Fibroblast of lung (primary cell): ENCODE data around the gene SERTAD1. TPM values are rescaled to one million over a fixed set of nuclear protein-coding genes. Genes with fewer than 3 reads are reported as not detected.

Experiments used
- DNase-seq, 2 donors: peaks; one replicate each; pipeline versions ENCODE4 v3.0.0 to v3.0.0-alpha.2; 2010; ENCODE audit warnings: low read depth in 2 of 2
- H2AFZ ChIP-seq: 2 replicates; pipeline ENCODE4 v1.5.1; 2012; ENCODE audit warnings: low read length, control low read depth, inconsistent platforms
- H3K27ac ChIP-seq: 2 replicates; pipeline ENCODE4 v1.5.1; 2011; ENCODE audit warnings: low read length, control low read depth; ENCODE audit not compliant: insufficient read depth
- H3K27me3 ChIP-seq: 2 replicates; pipeline ENCODE4 v1.5.1; 2011; ENCODE audit warnings: mild to moderate bottlenecking, low read length; ENCODE audit not compliant: control insufficient read depth, insufficient read depth
- H3K36me3 ChIP-seq: 2 replicates; pipeline ENCODE4 v1.5.1; 2011; ENCODE audit warnings: low read length; ENCODE audit not compliant: control insufficient read depth, insufficient read depth
- H3K4me1 ChIP-seq: 2 replicates; pipeline ENCODE4 v1.5.1; 2011; ENCODE audit warnings: low read length; ENCODE audit not compliant: control insufficient read depth, insufficient read depth; ENCODE audit errors: extremely low read depth
- H3K4me2 ChIP-seq: 2 replicates; pipeline ENCODE4 v1.5.1; 2011; ENCODE audit warnings: low read length, control low read depth; ENCODE audit not compliant: insufficient read depth; ENCODE audit errors: extremely low read depth
- H3K4me3 ChIP-seq, 4 experiments: fragments of 200-600 bp in 1 of 4; sonication (generic) in 1 of 4; replicated peaks in 1 of 4; 2 replicates each; pipeline ENCODE4 v1.5.1; 2011 to 2016; ENCODE audit warnings: low read length in 4 of 4, low read depth in 3 of 4, mild to moderate bottlenecking in 3 of 4, control low read depth in 2 of 4, inconsistent platforms in 1 of 4, mixed read lengths in 1 of 4; ENCODE audit not compliant: insufficient read depth in 1 of 4; ENCODE audit errors: control extremely low read depth in 1 of 4
- H3K79me2 ChIP-seq: 2 replicates; pipeline ENCODE4 v1.5.1; 2012; ENCODE audit warnings: mild to moderate bottlenecking, low read length, inconsistent platforms; ENCODE audit not compliant: control insufficient read depth, insufficient read depth
- H3K9ac ChIP-seq: 2 replicates; pipeline ENCODE4 v1.5.1; 2011; ENCODE audit warnings: mild to moderate bottlenecking, low read length, control low read depth; ENCODE audit not compliant: insufficient read depth
- H3K9me3 ChIP-seq: 2 replicates; pipeline ENCODE4 v1.5.1; 2012; ENCODE audit warnings: low read depth, low read length; ENCODE audit not compliant: control insufficient read depth, insufficient read depth
- H4K20me1 ChIP-seq: 2 replicates; pipeline ENCODE4 v1.5.1; 2011; ENCODE audit warnings: low read length; ENCODE audit not compliant: control insufficient read depth, insufficient read depth; ENCODE audit errors: extremely low read depth
- EZH2 ChIP-seq: IDR thresholded peaks from 2 replicates; pipeline ENCODE4 v1.5.1; 2012; ENCODE audit warnings: low read length, control low read depth, mild to moderate bottlenecking; ENCODE audit errors: missing control alignments
- polyA plus RNA-seq, 2 donors: library from polyadenylated mRNA; depleted of rRNA in 1 of 2; stranded (reverse) in 1 of 2; unstranded in 1 of 2; fragments of >200 nt; gene quantifications; 2 replicates each; pipeline ENCODE4 v1.2.1, GENCODE V29; 2011 to 2012; ENCODE audit warnings: missing spikeins in 1 of 2
- total RNA-seq: library from RNA; depleted of rRNA; stranded (reverse); fragments of >200 nt; gene quantifications from 2 replicates; pipeline ENCODE4 v1.2.1, GENCODE V29; 2014
- TF ChIP-seq, protein P1 (sequence below), 2 donors: IDR thresholded peaks in 1 of 2; conservative IDR thresholded peaks in 1 of 2; 1 replicate in 1 of 2; 2 replicates in 1 of 2; pipeline ENCODE4 v1.5.1; 2011 to 2012; ENCODE audit warnings: low read length in 2 of 2, control low read depth in 1 of 2, inconsistent platforms in 1 of 2, low read depth in 1 of 2, mild to moderate bottlenecking in 1 of 2

The SERTAD1 gene
- total and polyA plus RNA-seq, 2 donors (not counting 1 experiment from before 2014, with no cell fraction given), result 7.2 to 19.2 TPM

GRCh38 chr19:40395956-40396355 is 29.8 kb downstream of the SERTAD1 start:
- Histone ChIP-seq H2AFZ (no peak overlapping the region), H3K4me1 (no peaks in the 10 kb centered on the region), H3K79me2 (no peaks in the 10 kb centered on the region), H3K4me2 (no peak overlapping the region), H3K27me3 (no peaks in the 10 kb centered on the region), H3K9me3 (no peaks in the 10 kb centered on the region), H3K36me3 (no peaks in the 10 kb centered on the region), H3K4me3 (no peak overlapping the region), H3K27ac (no peak overlapping the region), H3K9ac (no peak overlapping the region), H4K20me1 (no peaks in the 10 kb centered on the region)
- TF ChIP-seq, protein P1, sequence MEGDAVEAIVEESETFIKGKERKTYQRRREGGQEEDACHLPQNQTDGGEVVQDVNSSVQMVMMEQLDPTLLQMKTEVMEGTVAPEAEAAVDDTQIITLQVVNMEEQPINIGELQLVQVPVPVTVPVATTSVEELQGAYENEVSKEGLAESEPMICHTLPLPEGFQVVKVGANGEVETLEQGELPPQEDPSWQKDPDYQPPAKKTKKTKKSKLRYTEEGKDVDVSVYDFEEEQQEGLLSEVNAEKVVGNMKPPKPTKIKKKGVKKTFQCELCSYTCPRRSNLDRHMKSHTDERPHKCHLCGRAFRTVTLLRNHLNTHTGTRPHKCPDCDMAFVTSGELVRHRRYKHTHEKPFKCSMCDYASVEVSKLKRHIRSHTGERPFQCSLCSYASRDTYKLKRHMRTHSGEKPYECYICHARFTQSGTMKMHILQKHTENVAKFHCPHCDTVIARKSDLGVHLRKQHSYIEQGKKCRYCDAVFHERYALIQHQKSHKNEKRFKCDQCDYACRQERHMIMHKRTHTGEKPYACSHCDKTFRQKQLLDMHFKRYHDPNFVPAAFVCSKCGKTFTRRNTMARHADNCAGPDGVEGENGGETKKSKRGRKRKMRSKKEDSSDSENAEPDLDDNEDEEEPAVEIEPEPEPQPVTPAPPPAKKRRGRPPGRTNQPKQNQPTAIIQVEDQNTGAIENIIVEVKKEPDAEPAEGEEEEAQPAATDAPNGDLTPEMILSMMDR (conservative IDR thresholded peaks at IDR 0.05 in 1 of 2, IDR thresholded peaks at IDR 0.05 in 1 of 2; ENCODE audit: low read depth in 1 of 2, low read length in 2 of 2), result no peak
- TF ChIP-seq EZH2, result no peak
- DNase-seq, result no peak

DNA sequence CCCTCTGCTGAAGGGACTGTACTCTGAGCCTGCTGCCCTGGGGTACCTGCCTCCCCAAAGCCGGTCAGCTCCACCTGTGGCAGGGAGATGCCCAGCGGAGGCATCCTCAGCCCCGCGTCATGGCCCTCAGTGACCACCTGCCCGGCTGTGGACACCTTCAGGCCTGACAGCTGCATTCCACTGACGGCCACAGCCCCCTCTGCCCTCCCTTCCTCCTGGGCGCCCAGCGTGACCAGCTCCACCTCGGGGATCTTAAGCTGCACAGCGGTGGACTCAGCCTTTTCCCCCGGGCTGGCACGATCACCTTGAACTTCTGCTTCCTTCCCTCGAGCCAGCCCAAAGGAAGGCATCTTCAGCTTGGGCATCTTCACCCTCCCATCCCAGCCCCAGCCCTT is 31.0 kb downstream of the SERTAD1 start:
- H3K9me3 ChIP-seq, result no peaks in the 10 kb centered on the region
- H2AFZ ChIP-seq, result no peak overlapping the region
- no peak overlapping the region for H3K9ac ChIP-seq
- H3K4me1 ChIP-seq, result no peaks in the 10 kb centered on the region
- no peaks in the 10 kb centered on the region for H4K20me1 ChIP-seq
- no peaks in the 10 kb centered on the region for H3K79me2 ChIP-seq
- H3K4me2 ChIP-seq, result no peak overlapping the region
- DNase-seq, result no peak
- no peaks in the 10 kb centered on the region for H3K36me3 ChIP-seq
- no peak overlapping the region for H3K4me3 ChIP-seq
- H3K27me3 ChIP-seq, result no peaks in the 10 kb centered on the region
- H3K27ac ChIP-seq, result no peak overlapping the region
- TF ChIP-seq EZH2, result no peak
- TF ChIP-seq, protein P1 (conservative IDR thresholded peaks at IDR 0.05 in 1 of 2, IDR thresholded peaks at IDR 0.05 in 1 of 2; ENCODE audit: low read depth in 1 of 2, low read length in 2 of 2), result no peak

- Histone ChIP-seq H3K36me3 (no peaks in the 10 kb centered on the region), H3K27ac (no peak overlapping the region), H3K9me3 (no peaks in the 10 kb centered on the region), H4K20me1 (no peaks in the 10 kb centered on the region), H3K79me2 (no peaks in the 10 kb centered on the region), H3K9ac (no peak overlapping the region), H3K4me1 (no peaks in the 10 kb centered on the region), H3K4me2 (no peak overlapping the region), H3K4me3 (no peak overlapping the region), H2AFZ (no peak overlapping the region), H3K27me3 (no peaks in the 10 kb centered on the region)
- TF ChIP-seq, protein P1 (conservative IDR thresholded peaks at IDR 0.05 in 1 of 2, IDR thresholded peaks at IDR 0.05 in 1 of 2; ENCODE audit: low read depth in 1 of 2, low read length in 2 of 2), result no peak
- TF ChIP-seq EZH2, result no peak
- no peak for DNase-seq
Observed at GRCh38 chr19:40393894-40394815, 31.6 kb downstream of the SERTAD1 start.
